ENCODE measurements around the gene CLMN.
A peak's percentile ranks its signal among the peaks of the same experiment; 100 is the strongest.
"Not testable (repeated sequence)": the region's sequence is repeated elsewhere in the genome, so short reads cannot be mapped to it uniquely, and the experiment has no call there.

CLMN gene

DNA sequence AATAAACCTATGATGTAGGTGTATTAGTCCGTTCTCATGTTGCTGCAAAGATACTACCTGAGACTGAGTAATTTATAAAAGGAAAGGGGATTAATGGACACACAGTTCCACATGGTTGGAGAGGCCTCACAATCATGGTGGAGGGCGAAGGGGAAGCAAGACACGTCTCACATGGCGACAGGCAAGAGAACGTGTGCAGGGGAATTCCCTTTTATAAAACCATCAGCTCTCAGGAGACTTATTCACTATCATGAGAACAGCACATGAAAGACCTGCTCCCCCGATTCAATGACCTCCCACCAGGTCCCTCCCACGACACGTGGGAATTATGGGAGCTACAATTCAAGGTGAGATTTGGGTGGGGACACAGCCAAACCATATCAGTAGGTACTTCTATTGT is 103.7 kb downstream of the CLMN start:
- DNase-seq: no peak

- DNase-seq: no peak
These were observed 104.5 kb downstream of the CLMN start for GRCh38 chr14:95215094-95215725.

DNA sequence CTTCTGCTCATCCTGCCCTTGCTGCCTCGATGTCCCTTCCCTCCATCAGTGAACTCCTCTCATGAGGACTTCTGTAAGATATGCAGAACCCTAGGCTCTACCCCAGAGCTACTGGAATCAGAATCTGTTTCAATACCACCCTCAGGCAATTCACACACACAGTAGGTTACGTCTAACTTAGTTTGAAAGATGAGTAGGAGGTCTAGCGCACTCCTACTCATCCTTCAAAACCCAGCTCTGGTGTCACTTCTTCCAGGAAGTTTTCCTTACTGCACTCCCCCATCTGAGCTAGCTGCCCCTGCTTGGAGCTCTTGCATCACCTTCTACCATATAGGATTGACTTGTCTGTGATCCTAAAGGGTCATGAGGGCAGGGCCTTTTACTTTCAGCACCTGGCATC is 105.9 kb downstream of the CLMN start:
- DNase-seq: no peak

- DNase-seq: no peak
These were observed 107.8 kb downstream of the CLMN start for GRCh38 chr14:95211721-95212504.

DNA sequence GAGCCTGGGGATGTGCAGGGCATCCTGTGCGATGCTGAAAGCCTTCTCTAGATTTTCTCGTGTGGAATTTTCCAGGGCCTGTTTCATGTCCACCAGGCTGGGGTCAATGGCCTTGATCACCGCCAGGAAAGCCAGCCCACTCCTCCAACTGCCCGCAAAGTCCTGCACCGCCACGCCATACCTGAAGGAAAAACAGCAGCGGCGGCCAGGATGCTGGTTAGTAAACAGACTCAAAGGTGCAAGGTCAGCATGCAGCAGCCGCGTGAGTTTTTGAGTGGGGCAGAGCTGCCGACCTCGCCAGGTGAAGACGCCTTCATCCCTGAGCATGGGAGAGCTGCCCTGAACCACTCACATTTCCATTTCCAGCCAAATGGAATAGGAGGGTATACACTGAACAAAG is 109.0 kb downstream of the CLMN start:
- no peak for DNase-seq

GRCh38 chr14:95208598-95208997 is 111.1 kb downstream of the CLMN start:
- no peak for DNase-seq

GRCh38 chr14:95207475-95208233 is 112.1 kb downstream of the CLMN start:
- no peak for DNase-seq

DNA sequence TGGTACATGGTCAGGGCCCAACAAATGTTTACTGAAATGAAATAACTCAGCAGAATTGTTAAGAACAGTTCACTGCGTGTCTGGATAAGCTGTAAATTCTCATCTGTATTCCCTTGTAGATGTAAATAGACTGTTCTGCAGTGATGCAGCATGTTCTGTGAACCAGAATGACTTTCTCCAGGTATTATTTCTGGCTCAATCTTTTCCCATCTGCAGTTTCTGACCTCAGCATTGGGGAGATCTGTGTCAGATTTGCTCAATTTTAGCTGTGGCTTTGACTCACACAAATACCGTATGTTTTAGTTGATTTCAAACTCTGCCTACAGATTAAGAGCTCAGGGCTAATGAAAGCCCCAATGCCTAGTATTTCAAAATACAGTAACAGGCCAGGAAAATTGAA is 113.2 kb downstream of the CLMN start:
- DNase-seq: no peak

DNA sequence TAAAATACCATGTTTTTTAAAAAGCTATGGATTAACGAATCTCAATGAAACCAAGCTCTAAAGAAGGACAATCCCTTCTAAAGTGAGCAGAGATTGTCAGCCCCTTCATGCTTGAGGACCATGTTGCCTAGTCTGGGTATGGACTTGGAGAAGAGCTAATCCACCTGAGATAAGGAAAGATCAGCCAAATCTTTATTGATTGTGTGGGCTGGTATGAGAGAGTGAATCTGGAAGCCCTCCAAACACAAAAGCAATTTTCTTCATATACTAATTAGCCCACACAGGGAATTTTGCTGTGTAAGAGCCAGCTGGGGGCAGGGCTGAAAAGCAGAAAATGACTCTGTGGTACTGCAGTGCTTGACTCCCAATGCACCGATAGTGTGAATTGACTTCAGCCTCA is 115.0 kb downstream of the CLMN start:
- no peak for DNase-seq

DNA sequence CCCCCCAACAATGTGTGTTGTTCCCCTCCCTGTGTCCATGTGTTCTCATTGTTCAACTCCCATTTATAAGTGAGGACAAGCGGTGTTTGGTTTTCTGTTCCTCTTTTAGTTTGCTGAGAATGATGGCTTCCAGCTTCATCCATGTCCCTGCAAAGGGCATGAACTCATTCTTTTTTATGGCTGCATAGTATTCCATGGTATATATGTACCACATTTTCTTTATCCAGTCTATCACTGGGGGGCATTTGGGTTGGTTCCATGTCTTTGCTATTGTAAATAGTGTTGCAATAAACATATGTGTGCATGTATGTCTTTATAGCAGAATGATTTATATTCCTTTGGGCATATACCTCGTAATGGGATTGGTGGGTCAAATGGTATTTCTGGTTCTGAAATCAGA is 118.0 kb downstream of the CLMN start:
- DNase-seq: not testable (repeated sequence)

DNA sequence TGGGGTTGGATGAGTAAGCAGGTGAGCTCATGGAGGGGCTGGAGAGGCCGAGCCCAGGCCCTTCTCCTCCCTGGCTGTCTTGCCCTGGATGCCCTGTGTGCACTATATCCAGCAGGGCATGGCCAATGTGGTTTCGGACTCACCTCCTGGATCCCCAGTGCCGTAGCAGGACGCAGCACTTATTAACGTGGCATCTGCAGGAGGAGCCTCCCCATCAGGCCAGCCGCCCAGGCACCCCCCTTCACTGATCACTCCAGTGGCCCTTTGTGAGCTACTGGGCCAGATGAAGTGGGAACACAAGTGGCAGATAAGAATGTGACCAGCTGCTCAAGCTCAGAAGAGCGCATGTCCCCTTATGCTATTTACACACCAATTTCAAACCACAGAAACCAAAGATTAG is 119.3 kb downstream of the CLMN start:
- DNase-seq: no peak

- no peak for DNase-seq
These were observed 120.3 kb downstream of the CLMN start for GRCh38 chr14:95199298-95199983.

DNA sequence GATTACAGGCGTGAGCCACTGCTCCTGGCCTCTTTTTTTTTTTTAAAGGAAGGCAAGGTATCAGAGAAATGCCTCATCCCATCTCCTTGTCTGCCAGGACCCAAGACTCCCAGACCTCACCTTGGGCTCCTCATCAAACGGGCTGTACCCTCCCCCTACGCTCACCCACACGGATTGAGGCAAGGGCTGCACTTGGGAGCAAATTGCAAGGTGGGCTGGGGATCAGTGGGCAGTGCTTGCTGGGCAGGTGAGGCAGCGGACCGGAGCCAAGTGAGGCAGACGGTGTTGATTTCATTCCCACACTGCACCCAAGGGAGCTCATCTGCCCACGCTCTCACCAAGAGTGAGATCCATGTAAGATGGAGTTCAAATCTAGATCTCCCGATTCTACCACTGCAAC is 121.4 kb downstream of the CLMN start:
- no peak for DNase-seq

GRCh38 chr14:95197551-95197950 is 122.2 kb downstream of the CLMN start:
- no peak for DNase-seq

DNA sequence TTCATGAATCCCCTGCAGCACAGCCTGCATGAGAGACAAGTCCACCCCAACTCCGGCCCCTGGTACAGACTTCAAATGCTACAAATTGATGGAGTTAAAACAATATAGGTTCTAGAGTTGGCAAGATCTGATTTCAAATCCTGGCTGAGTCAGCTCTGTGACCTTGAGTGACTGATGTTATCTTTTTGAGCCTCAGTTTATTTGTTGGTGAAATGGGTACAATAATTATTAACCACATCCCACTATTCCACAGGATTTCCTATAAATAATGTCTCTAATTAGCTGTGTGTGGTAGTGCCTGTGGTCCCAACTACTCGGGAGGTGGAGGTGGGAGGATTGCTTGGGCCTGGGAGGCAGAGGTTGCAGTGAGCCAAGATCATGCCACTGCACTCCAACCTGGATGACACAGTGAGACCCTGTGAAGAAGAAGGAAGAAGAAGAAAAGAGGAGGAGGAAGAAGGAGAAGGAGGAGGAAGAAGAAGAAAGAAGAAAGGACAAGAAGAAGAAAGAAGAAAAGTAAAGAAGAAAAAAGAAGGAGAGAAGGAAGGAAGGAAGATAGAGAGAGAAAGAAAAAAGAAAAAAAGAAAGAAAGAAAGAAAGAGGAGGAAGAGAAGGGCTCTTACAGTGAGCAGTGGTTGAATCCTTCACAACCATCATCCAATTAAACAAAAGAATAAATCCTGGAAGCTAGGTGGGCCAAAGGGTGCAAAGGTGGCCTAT is 122.7 kb downstream of the CLMN start:
- no peak for DNase-seq

- DNase-seq: peak in 1 of 14 donors; percentile 7
These were observed 123.4 kb downstream of the CLMN start for GRCh38 chr14:95196268-95196667.

GRCh38 chr14:95195031-95195430 is 124.7 kb downstream of the CLMN start:
- DNase-seq: no peak

DNA sequence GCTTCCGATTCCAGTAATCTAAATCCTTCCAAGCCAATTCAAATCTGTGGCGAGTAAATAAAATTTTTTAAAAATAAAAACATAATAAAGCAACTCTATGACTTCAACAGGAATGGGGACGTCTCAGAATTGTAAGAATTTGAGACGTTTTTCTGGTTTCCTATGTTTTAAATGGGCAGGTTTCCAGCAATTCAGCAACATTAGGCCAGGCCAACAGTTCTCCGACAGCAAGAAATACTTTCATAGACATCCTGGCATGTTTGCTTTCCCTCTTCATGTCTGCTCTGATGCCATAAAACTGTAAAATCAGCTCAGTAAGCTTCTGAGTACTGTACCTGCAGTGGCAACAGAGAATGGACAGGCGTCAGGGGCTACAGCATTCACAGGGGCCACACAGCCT is 126.6 kb downstream of the CLMN start:
- no peak for DNase-seq

GRCh38 chr14:95192311-95192710 is 127.4 kb downstream of the CLMN start:
- no peak for DNase-seq

- no peak for DNase-seq
These were observed 128.1 kb downstream of the CLMN start for GRCh38 chr14:95191445-95192199.

GRCh38 chr14:95190857-95191256 is 128.9 kb downstream of the CLMN start:
- no peak for DNase-seq
